ENCODE results near the gene HCST.
"Not testable (repeated sequence)": the region's sequence is repeated elsewhere in the genome, so short reads cannot be mapped to it uniquely, and the experiment has no call there.

Gene HCST

DNA sequence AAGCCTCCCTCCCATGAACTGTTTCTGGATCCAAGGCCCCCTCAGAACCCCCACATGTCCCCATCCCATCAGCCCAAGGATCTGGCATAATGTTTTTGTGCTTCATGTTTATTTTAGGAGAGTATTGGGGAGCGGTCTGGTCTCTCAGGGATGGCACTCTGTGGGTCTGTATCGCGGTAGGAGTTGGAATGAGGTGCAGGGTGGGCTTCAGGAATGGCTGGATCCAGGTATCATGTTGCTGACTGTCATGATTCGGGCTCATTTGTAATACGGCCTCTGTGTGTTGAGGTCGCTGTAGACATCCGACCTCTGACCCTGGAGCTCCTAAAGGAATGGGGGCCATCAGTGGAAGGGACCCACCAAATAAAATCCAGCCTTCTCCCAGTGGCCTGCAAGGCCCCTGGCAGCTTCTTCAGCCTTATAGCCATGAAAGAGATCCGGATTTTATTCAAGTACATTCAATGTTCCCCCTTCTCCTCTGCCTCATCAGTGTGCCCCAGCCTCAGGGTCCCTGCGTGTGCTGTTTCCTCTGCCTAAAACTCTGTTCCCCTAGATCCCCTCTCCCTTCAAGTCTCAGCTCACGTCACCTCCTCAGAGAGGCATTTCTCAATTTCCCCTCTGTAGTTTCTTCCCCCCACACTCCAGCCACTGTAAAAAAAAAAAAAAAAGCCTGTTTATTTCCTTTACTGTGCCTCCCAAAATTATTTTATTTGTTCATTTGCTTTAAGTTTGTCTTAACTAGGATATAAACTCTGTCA is 2.2 kb downstream of the HCST start:
- DNase-seq (ENCODE audit: low spot score): no peak

DNA sequence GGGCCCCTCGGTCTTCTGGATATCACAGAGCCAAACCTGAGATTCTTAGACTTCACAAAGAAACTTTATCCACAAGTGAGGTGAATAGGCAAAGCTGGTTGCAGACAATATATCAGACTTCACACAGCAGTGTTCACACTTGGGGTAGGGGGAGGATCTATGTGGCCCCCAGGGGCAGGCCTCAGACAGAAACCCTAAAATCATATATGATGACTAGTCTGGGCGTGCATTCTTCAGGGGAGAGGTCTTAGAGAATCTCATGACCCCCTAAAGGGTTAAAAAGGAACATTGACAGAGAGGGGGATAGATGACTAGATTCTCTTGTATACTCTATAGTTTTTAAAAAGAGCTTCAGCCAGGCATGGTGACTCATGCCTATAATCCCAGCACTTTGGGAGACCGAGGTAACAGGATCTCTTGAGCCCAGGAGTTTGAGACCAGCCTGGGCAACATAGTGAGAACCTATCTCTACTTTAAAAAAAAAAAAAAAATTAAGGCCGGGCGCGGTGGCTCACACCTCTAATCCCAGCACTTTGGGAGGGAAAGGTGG is 2.9 kb downstream of the HCST start:
- DNase-seq (ENCODE audit: low spot score): no peak

DNA sequence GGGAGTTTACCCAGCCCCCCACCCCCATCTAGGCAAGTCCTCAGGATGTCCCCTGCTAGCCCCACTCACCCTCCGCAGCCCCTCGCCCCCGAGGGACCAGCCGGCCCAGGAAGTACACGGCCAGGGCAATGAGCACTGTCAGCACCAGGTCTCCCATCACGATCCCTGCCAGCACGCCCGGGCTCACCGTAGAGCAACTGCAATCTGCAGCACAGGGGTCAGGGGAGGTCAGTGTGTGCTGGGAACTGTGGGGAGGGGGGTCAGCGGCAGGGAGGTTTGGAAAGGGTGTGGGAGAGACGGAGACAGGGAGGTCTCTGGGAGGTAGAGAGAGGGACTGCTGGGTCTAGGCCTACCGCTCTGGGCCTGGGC is 5.0 kb downstream of the HCST start:
- no peak for DNase-seq (ENCODE audit: low spot score)

DNA sequence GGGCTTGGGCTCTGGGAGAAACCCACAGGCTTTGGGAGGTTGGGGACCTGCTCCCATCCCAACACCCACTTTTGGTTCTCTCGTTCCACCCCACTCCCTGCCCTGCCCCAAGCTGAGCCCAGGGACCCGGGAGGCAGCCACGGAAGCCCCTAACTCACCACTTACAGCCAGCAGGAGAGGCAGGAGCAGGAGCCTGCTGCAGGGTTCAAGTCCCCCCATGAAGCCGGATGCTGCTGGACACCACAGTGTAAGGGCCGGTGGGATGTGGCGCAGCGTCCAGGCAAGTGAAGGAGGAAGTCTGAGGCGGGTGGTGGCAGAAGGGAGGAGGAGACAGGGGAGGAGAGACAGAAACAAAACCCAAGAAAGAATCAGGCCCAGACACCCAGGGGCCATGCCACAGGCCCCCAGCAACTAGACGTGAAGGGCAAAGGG is 5.7 kb downstream of the HCST start, which contains the start of gene TYROBP:
TSS of gene TYROBP (minus strand) at position 286 of the 432 bp plus-strand sequence. CDS start at position 219, 67 bp downstream.
- DNase-seq (ENCODE audit: low spot score): no peak

DNA sequence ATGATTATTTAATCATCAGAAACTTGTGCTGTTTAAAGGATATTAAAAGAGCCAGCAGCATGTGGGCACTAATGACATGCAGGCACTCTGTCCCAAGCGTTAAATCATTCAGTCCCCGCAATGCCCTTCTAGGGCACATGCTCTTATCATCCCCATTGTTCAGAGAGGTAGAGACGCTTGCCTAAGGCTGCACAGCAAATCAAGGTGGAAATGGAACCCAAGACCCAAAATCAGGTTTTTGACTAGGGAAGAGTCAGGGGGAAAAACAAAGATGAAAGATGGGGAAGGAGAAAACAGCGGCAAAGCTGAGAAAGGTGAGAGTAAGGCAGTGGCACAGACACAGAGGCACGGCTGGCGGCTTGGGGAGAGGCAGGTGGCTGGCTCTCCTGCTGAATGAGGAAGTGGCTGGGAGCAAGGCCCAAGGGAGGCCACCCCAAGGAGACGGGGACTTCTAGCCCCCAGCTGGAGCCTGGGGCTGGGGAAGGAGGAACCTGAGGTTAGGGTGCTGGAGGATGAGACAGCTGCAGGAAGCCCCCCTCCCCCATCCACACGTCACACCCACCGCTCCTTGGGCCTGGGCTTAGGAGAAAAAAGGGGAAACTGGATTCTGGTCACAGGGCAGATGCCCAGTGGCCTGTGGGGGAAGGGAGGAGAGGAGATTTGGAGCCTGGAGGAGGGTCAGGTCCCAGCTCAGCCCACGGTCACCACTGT is 6.8 kb downstream of the HCST start:
- peak; percentile 23 for DNase-seq (ENCODE audit: low spot score)

DNA sequence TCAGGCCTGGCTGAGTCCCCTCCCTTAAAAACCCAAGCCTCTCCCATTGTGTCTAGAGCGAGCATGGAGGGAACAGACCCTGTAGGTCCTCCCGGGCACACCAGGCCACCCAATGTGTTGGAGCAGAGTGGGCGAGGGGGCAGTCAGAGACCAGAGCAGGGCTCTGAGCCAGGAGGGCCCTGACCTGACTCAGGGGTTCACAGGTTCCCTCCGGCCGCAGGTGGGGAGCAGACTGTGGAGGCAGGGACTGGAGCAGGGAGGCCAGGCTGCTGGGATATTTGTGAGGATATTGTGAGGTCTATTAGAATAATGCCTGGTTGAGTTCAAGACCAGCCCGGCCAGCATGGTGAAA is 7.3 kb downstream of the HCST start:
- DNase-seq (ENCODE audit: low spot score): no peak

DNA sequence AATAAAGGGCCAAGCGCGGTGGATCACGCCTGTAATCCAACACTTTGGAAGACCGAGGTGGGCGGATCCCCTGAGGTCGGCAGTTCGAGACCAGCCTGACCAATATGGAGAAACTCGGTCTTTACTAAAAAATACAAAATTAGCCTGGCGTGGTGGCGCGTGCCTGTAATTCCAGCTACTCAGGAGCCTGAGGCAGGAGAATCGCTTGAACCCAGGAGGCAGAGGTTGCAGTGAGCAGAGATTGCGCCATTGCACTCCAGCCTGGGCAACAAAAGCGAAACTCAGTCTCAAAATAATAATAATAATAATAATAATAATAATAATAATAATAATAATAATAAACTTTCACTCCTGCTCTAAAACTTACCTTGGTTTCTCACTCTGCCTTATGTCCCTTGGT is 8.0 kb downstream of the HCST start:
- DNase-seq (ENCODE audit: low spot score): not testable (repeated sequence)

DNA sequence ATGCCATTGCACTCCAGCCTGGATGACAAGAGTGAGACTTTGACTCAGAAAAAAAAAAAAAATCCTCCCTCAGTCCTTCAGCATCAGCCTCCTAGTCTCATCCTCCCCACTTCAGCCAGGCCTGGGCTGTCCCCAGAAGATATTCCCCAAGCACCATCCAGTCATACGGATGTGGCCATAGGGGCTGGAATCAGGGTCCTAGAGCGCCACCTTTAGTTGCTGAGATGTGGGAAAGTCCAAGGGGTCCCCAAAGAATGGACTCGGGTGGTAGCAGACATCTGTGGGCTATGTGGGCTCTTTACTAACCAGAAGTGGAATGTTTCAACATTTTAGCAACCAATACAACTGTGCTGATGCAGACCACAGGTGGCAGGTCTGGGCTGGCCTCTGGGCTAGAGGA is 8.8 kb downstream of the HCST start:
- DNase-seq (ENCODE audit: low spot score): no peak

DNA sequence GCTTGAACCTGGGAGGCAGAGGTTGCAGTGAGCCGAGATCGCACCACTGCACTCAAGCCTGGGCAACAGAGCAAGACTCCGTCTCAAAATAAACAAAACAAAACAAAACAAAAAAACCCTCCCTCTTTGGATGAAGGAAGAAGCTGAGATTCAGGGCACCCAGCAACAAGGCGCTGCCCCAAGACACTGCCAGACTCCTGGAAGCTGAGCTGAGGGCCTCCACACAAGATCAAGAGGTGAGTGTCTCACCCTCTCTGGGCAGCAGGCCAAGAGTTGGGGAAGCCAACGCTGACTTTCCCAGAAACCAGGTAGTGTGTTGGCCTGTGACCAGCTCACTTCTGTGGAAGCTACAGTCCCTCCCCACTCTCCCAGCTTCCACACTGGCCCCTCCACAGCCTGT is 9.5 kb downstream of the HCST start:
- peak; percentile 39 for DNase-seq (ENCODE audit: low spot score)

DNA sequence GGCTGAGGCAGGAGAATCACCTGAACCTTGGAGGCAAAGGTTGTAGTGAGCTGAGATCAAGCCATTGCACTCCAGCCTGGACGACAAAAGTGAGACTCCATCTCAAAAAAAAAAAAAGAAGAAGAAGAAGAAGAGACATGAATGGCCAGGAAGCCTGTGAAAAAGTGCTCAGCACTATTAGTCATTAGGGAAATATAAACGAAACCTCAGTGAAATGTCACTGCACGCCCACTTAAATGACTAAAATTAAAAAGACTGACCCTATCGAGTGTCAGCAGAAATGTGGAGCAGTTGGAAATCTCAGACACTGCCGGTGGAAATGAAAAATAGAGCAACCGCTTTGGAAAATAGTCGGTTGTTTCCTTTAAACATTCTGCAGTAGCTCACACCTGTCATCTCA is 11.3 kb downstream of the HCST start:
- DNase-seq (ENCODE audit: low spot score): no peak

DNA sequence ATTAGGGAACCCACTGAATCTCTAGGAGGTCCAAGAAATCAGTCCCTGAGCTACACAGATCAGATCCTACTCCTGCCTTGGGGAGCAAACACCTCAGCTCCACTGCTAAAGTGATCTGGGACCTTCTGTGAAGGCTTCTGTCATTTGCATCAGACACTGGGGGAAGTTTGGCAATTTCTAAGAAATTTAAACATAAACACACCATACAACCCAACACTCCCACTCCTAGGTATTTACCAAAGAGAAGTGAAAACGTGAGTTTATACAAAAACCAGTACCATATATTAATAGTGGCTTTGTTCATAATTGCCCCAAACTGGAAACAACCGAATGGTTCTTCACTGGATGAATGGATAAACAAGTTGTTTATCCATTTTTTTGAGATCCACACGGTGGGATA is 13.1 kb downstream of the HCST start:
- DNase-seq (ENCODE audit: low spot score): no peak

DNA sequence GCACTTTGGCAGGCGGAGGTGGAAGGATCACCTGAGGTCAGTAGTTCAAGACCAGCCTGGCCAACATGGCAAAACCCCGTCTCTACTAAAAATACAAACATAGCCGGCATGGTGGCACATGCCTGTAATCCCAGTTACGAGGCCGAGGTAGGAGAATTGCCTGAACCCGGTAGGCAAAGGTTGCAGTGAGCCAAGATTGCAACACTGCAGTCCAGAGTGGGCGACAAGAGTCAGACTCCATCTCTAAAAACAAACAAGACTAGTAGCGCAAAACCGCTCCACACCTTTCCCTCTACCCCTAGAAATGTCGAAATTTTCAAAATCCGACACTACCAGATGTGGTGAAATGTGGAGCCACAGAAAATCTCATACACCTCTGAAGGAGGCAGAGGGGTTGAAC is 17.0 kb downstream of the HCST start:
- no peak for DNase-seq (ENCODE audit: low spot score)

DNA sequence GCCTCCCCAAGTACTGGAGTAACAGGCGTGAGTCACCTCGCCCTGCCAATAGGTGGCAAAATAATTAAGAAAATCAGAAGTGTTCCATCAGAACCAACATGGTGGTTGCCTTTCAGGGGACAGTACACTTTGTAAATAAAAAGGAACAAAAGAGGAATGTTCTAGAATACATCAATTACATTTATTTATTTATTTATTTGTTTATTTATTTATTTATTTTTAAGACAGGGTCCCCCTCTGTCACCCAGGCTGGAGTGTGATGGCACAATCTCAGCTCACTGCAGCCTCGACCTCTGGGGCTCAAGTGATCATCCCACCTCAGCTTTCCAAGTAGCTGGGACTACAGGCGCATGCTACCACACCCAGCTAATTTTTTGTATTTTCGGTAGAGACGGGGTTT is 18.7 kb downstream of the HCST start:
- no peak for DNase-seq (ENCODE audit: low spot score)

DNA sequence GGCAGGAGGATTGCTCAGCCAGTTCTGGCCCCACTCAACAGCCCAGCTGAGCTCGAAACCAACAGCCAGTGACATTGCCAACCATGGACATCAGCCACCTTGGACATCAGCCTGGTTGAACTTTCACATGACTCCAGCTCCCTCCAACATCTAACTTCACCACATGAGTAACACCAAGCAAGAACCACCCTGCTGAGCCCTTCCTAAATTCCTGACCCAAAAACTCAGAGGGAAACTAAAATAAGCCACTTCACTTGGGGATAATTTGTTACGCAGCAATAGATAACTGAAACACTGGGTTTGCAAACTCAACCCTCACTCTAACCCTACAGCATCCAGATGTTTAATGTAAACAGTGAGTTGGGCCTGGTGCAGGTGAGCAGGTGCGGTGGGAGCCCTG is 23.2 kb downstream of the HCST start:
- no peak for DNase-seq (ENCODE audit: low spot score)

DNA sequence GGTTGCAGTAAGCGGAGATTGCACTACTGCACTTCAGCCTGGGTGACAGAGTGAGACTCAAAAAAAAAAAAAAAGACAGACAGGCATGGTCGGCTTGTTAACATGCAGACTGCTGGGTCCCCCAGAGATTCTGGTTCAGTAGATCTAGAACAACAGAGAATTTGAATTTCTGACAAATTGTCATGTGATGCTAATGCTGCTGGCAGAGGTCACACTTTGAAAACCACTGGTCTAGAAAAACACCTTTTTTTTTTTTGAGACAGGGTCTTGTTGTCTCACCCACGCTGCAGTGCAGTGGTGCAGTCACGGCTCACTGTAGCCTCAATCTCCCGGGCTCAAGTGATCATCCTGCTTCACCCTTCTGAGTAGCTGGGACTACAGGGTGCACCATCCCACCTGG is 26.2 kb downstream of the HCST start:
- DNase-seq (ENCODE audit: low spot score): no peak

DNA sequence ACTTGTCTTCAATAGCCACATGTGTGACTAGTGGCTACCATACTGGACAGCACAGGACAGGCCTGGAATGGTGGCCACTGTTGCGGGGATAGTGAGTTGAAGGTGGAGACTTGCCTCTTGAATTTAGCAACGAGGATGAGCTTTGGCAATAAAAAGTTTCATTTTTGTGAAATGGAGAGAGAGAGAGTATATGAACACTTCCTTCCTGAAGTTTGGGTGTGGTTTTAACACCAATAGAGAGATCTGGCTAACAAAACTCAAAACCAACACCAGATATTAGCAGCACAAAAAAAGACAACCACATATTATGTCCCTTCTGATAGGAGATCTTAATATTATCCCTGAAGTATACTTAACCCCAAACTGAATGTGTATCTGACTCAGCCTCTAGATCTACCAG is 27.5 kb downstream of the HCST start:
- DNase-seq (ENCODE audit: low spot score): peak; percentile 60

DNA sequence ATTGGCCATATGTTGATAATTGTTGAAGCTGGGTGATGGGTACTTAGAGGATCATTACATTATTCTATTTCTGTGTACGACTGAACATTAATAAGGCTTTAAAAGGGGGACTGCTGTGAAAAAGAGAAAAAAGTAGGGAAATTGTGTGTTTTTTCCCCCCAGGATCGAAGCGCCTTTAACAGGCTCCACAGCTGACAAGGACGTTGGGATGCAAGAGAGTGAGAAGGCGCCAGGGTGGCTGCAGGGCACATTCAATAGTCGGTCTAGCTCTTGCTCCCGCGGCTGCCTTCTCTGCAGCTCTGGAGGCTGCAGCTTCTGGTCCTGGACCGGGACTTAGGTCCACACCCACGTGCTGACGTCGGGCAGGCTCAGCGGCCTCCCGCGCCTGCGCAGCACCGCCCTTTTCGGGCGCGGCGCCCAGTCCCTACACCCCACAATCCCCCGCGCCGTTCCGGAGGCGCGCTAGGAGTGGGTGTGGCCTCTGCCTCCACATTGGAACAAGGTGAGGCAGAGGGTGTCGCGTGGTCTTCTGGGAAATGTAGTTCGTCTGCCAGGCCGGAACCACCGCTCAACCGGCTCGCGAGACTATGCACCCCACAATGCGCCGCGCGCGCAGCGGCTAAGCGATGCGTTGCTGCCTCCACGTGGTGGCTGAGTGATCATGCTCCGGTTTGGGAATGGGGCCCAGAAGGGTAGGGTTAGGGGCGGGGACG is 29.0 kb downstream of the HCST start:
- DNase-seq (ENCODE audit: low spot score): peak; percentile 100

DNA sequence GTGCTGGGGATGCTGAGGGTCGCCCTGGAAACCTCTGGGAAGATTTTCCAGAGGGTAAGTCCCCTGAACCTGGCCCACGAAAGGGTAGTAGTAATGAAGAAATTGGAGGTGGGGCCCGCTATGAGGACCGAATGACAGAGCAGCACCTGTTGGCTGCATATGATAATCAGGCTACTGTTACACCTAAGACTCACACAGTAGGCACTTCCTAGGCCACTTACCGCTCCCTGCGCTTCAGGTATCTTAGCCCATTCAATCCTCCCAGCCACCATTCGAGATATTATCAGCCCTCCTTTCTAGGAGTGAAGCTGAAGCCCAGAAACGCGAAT is 29.5 kb downstream of the HCST start:
- no peak for DNase-seq (ENCODE audit: low spot score)

DNA sequence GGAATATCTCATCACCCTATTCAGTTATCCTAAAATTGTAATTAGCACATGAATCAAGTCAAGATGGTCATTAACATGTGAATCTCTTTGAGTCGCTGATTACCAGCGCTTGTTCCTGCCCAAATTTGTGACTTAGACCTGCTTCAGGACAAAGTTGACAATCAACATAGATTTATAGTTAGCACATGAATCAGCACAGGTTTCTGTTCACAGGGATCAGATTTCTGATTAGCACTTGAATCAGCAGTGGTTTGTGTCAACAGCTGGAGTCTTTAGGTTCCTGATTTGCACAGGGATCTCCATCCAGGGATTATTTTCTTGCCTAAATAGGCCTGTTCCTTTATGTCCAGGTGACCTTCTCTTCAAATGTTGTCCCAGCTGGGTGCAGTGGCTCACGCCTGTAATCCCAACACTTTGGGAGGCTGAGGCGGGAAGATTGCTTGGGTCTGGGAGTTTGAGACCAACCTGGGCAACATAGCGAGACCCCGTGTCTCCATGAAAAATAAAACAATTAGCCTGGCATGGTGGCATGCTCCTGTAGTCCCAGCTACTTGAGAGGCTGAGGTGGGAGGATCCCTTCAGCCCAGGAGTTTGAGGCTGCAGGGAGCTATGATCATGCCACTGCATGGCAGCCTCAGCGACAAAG is 30.1 kb downstream of the HCST start:
- DNase-seq (ENCODE audit: low spot score): no peak

DNA sequence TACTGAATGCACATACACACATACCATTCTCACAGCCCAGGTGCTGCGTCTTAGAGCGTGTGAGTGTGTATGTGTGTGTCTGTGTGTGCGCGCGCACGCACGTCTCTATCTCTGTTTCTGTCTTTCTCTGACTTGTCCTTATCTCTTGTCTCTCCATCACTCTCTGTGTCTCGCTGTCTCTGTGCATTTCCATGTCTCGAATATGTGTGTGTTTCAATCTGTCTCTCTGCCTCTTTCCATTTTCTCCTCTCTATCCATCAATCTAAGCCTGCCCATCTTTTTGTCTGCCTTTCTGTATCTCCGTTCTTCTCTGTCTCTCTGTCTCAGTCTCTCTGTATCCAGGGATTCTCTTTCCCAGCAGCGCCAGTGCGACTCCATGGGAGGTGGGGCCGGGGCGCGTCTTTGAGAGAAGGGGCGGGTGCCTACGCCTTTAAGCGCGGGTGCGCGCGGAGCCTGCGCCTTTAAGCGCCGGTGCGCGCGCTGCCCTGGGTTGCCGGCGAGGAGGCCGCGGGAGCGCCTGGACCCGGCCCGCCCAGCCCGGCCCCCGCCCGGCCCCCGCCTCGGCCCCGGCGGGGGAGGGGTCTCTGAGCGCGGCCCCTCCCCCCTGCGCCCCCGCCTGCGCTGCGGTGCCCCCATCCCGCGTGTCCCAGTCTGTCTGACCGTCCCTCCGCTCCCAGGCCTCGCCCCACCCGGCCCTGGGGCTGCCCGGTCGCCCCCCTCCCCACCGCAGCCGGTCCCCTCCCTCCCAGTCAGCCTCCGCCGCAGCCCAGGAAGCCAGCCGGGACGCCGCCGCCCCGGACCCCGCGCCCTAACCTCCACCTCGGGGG is 33.8 kb downstream of the HCST start, which contains the start of gene LRFN3:
TSS of gene LRFN3 (plus strand) at position 464 of the 827 bp plus-strand sequence. CDS start 3,052 bp downstream, outside the sequence.
- DNase-seq (ENCODE audit: low spot score): peak; percentile 49

DNA sequence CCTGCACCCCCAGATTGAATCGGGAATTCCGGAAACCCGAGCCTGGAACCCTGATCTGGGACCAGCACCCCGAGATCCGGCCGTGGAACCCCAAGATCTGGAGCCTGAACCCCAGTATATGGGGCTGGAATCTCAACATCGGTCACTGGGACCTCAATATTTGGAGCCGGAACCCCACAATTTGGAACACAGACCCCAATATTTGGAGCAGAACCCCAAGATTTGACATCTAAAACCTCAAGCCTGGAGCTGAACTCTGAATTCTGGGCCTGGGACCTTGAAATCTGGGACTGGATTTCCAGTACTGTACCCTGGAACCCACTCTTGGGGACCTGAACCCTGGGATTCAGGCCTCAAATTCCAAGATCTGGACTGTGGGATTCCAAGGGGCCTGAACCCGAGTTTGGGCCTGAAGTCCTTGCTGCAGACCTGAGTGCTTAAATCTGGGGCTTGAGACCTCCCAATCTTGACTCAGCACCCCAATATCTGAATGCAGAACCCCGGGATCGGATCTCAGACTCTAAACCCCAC is 34.5 kb downstream of the HCST start:
- DNase-seq (ENCODE audit: low spot score): no peak
